ENCODE data around the gene PDSS2. TPM values are rescaled to one million over a fixed set of nuclear protein-coding genes. Genes with fewer than 3 reads are reported as not detected.

Gene PDSS2
- total RNA-seq, 4 donors from 2014 or later = 6.5 to 12.2 (median 9.0) TPM

GRCh38 chr6:107470364-107470763, 11.0 kb upstream of the PDSS2 start:
- no peaks in the 10 kb centered on the region for H3K9me3 ChIP-seq
- no peak overlapping the region for H3K27ac ChIP-seq
- no peaks in the 10 kb centered on the region for H3K36me3 ChIP-seq
- no peak overlapping the region for H3K4me3 ChIP-seq
- no peaks in the 10 kb centered on the region for H3K4me1 ChIP-seq
- ATAC-seq = no peak
- H3K27me3 ChIP-seq = no peaks in the 10 kb centered on the region
- TF ChIP-seq EP300 (IDR thresholded peaks at IDR 0.05) = no peak
- TF ChIP-seq POLR2A (IDR thresholded peaks at IDR 0.05) = no peak
- TF ChIP-seq, protein P1, sequence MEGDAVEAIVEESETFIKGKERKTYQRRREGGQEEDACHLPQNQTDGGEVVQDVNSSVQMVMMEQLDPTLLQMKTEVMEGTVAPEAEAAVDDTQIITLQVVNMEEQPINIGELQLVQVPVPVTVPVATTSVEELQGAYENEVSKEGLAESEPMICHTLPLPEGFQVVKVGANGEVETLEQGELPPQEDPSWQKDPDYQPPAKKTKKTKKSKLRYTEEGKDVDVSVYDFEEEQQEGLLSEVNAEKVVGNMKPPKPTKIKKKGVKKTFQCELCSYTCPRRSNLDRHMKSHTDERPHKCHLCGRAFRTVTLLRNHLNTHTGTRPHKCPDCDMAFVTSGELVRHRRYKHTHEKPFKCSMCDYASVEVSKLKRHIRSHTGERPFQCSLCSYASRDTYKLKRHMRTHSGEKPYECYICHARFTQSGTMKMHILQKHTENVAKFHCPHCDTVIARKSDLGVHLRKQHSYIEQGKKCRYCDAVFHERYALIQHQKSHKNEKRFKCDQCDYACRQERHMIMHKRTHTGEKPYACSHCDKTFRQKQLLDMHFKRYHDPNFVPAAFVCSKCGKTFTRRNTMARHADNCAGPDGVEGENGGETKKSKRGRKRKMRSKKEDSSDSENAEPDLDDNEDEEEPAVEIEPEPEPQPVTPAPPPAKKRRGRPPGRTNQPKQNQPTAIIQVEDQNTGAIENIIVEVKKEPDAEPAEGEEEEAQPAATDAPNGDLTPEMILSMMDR (IDR thresholded peaks at IDR 0.05) = no peak
- no peak for TF ChIP-seq POLR2AphosphoS5 (IDR thresholded peaks at IDR 0.05)
- WGBS, 2 donors (ENCODE audit: low coverage in 1 of 2) = 63 to 100% methylated on average over 1 of the region's 1 CpG

- Histone ChIP-seq H3K4me3 (no peak overlapping the region), H3K36me3 (no peaks in the 10 kb centered on the region), H3K9me3 (no peaks in the 10 kb centered on the region), H3K4me1 (no peaks in the 10 kb centered on the region), H3K27ac (no peak overlapping the region), H3K27me3 (no peaks in the 10 kb centered on the region)
- WGBS, 2 donors (ENCODE audit: low coverage in 1 of 2) = 78 to 100% methylated on average over 1 of the region's 1 CpG
- no peak for ATAC-seq
- TF ChIP-seq EP300 (IDR thresholded peaks at IDR 0.05) (no peak), POLR2A (IDR thresholded peaks at IDR 0.05) (no peak), POLR2AphosphoS5 (IDR thresholded peaks at IDR 0.05) (no peak)
- TF ChIP-seq, protein P1 (IDR thresholded peaks at IDR 0.05) = no peak
Observed at GRCh38 chr6:107466062-107466461, 6.7 kb upstream of the PDSS2 start.

DNA sequence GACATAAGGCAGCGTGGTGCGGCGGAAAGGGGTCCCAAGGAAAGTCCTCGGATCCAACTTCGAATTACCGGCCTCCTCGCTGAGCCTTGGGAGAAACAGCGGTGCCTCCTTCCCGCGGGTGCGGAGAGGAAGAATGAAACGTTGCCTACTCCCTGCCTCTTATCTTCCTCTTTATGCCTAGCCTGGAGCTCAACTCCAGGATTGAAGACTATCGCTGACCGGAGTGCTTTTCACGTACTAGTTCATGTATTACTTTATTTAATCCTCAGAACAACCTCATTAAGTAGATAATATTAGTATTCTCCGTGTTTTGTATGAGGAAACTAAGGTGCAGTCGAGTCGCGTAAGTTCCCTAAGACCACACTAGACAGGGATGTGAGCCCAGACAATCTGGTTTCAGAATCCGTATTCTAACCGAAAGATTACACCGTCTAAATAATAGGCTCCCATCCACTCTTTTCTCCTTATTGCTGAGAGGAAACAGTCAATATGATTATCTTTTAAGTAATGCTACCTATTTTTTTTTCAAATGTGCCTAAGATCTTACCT, 793 bp upstream of the PDSS2 start:
- H3K27me3 ChIP-seq = no peaks in the 10 kb centered on the region
- no peak for ATAC-seq
- no peak for TF ChIP-seq POLR2A (IDR thresholded peaks at IDR 0.05)
- TF ChIP-seq POLR2AphosphoS5 (IDR thresholded peaks at IDR 0.05) = no peak
- TF ChIP-seq, protein P1 (IDR thresholded peaks at IDR 0.05) = no peak
- TF ChIP-seq EP300 (IDR thresholded peaks at IDR 0.05) = no peak

GRCh38 chr6:107458672-107459282, 587 bp downstream of the PDSS2 start:
- TF ChIP-seq EP300 (IDR thresholded peaks at IDR 0.05) (no peak), POLR2AphosphoS5 (IDR thresholded peaks at IDR 0.05) (no peak), POLR2A (IDR thresholded peaks at IDR 0.05) (no peak)
- TF ChIP-seq, protein P1 (IDR thresholded peaks at IDR 0.05) = no peak
- peak; percentile 1 for ATAC-seq
- Histone ChIP-seq H3K27ac (peak overlapping the region; percentile 19 to 88 (median 85)), H3K4me3 (peak overlapping the region; percentile 63 to 76), H3K36me3 (no peaks in the 10 kb centered on the region), H3K27me3 (no peaks in the 10 kb centered on the region), H3K4me1 (peaks cover 0 to 23% (median 4%) of the 10 kb centered on the region in 3 donors), H3K9me3 (no peaks in the 10 kb centered on the region)
- WGBS, 2 donors (ENCODE audit: low coverage in 1 of 2) = 1 to 2% methylated on average over 8 to 10 of the region's 29 CpGs

More for the DNA sequence above, 793 bp upstream of the PDSS2 start:
- H3K36me3 ChIP-seq = no peaks in the 10 kb centered on the region
- WGBS, 2 donors (ENCODE audit: low coverage in 1 of 2) = 41 to 69% methylated on average over 9 to 18 of the region's 22 CpGs
- peak overlapping the region; percentile 63 to 76 for H3K4me3 ChIP-seq
- peaks cover 0 to 23% (median 4%) of the 10 kb centered on the region in 3 donors for H3K4me1 ChIP-seq
- peak overlapping the region; percentile 54 to 88 (median 85) for H3K27ac ChIP-seq
- no peaks in the 10 kb centered on the region for H3K9me3 ChIP-seq

- 73 to 80% methylated on average over 1 of the region's 1 CpG for WGBS, 2 donors (ENCODE audit: low coverage in 1 of 2)
- ATAC-seq = no peak
- H3K36me3 ChIP-seq = no peaks in the 10 kb centered on the region
Observed at GRCh38 chr6:107448776-107449175, 10.6 kb downstream of the PDSS2 start.

More at GRCh38 chr6:107448776-107449175, 10.6 kb downstream of the PDSS2 start:
- peaks cover 0 to 10% (median 0%) of the 10 kb centered on the region in 3 donors for H3K9me3 ChIP-seq
- no peaks in the 10 kb centered on the region for H3K4me1 ChIP-seq
- TF ChIP-seq POLR2A (IDR thresholded peaks at IDR 0.05) (no peak), POLR2AphosphoS5 (IDR thresholded peaks at IDR 0.05) (no peak), EP300 (IDR thresholded peaks at IDR 0.05) (no peak)
- TF ChIP-seq, protein P1 (IDR thresholded peaks at IDR 0.05) = no peak
- H3K27me3 ChIP-seq = no peaks in the 10 kb centered on the region
- H3K4me3 ChIP-seq = no peak overlapping the region
- no peak overlapping the region for H3K27ac ChIP-seq

All from gastroesophageal sphincter (tissue), 4 donors.